ENCODE results near the gene ID3.

ID3 gene

DNA sequence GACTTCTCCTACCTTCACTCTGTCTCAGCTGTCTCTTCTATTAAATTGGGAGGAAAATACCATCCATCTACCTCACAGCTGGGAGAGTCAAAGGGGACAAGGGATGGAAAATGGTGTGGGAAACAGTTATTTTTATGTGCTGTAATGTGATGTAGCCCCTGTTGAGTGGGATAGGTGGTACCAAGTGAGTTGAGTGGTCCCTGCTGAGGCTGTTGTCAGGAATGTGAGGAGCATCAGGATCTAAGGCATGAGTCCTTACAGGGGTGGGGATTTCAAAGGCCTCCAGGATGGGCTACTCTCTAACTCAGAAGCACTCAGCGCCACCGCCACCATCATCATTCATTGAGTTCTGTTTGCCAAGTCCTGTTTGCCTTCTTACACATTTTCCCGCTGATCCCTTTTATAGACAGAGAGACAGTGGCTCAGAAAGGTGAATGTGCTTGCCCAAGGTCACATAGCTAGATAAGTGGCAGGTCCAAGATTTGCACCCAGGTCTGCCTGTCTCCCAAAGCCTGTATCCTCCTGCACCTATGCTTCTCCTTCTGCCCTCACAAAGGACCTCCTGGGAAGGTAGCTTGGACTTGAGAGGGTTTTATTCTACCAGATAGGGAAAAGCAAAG lies 4.6 kb upstream of the ID3 start:
- Histone ChIP-seq H3K27me3 (ENCODE audit: insufficient read depth, poor library complexity, severe bottlenecking) (peaks cover 42% of the 10 kb centered on the region), H3K27ac (replicated peaks) (no peak overlapping the region), H3K4me3 (replicated peaks; ENCODE audit: insufficient read depth, low read length) (no peak overlapping the region)
- TF ChIP-seq, protein P1, sequence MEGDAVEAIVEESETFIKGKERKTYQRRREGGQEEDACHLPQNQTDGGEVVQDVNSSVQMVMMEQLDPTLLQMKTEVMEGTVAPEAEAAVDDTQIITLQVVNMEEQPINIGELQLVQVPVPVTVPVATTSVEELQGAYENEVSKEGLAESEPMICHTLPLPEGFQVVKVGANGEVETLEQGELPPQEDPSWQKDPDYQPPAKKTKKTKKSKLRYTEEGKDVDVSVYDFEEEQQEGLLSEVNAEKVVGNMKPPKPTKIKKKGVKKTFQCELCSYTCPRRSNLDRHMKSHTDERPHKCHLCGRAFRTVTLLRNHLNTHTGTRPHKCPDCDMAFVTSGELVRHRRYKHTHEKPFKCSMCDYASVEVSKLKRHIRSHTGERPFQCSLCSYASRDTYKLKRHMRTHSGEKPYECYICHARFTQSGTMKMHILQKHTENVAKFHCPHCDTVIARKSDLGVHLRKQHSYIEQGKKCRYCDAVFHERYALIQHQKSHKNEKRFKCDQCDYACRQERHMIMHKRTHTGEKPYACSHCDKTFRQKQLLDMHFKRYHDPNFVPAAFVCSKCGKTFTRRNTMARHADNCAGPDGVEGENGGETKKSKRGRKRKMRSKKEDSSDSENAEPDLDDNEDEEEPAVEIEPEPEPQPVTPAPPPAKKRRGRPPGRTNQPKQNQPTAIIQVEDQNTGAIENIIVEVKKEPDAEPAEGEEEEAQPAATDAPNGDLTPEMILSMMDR (IDR thresholded peaks at IDR 0.05; ENCODE audit: insufficient read depth, low read length) = no peak
- DNase-seq (ENCODE audit: low read depth in 1 of 2, low spot score in 1 of 2) = no peak

DNA sequence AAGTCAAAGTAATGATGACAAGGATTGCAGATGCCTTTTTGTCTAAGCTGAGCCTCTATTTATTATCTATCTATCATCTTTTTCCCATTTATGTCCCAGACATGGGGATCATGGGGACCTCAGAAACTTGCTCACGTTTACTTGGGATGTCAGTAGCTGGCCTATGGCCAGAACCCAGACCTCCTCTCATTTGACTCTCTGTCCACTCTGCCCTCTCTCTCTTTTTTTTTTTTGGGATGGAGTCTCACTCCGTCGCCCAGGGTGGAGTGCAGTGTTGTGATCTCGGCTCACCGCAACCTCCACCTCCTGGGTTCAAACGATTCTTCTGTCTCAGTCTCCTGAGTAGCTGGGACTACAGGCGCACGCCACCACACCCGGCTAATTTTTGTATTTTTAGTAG lies 3.7 kb upstream of the ID3 start:
- no peak overlapping the region for H3K27ac ChIP-seq (replicated peaks)
- DNase-seq (ENCODE audit: low read depth in 1 of 2, low spot score in 1 of 2) = no peak
- H3K4me3 ChIP-seq (replicated peaks; ENCODE audit: insufficient read depth, low read length) = no peak overlapping the region
- H3K27me3 ChIP-seq (ENCODE audit: insufficient read depth, poor library complexity, severe bottlenecking) = peaks cover 44% of the 10 kb centered on the region
- TF ChIP-seq SPI1 (IDR thresholded peaks at IDR 0.05; ENCODE audit: borderline replicate concordance, low read depth) (no peak), GABPA (IDR thresholded peaks at IDR 0.05; ENCODE audit: low read depth) (no peak), POLR2AphosphoS5 (IDR thresholded peaks at IDR 0.05; ENCODE audit: low read depth) (no peak)
- TF ChIP-seq, protein P2, sequence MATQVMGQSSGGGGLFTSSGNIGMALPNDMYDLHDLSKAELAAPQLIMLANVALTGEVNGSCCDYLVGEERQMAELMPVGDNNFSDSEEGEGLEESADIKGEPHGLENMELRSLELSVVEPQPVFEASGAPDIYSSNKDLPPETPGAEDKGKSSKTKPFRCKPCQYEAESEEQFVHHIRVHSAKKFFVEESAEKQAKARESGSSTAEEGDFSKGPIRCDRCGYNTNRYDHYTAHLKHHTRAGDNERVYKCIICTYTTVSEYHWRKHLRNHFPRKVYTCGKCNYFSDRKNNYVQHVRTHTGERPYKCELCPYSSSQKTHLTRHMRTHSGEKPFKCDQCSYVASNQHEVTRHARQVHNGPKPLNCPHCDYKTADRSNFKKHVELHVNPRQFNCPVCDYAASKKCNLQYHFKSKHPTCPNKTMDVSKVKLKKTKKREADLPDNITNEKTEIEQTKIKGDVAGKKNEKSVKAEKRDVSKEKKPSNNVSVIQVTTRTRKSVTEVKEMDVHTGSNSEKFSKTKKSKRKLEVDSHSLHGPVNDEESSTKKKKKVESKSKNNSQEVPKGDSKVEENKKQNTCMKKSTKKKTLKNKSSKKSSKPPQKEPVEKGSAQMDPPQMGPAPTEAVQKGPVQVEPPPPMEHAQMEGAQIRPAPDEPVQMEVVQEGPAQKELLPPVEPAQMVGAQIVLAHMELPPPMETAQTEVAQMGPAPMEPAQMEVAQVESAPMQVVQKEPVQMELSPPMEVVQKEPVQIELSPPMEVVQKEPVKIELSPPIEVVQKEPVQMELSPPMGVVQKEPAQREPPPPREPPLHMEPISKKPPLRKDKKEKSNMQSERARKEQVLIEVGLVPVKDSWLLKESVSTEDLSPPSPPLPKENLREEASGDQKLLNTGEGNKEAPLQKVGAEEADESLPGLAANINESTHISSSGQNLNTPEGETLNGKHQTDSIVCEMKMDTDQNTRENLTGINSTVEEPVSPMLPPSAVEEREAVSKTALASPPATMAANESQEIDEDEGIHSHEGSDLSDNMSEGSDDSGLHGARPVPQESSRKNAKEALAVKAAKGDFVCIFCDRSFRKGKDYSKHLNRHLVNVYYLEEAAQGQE (IDR thresholded peaks at IDR 0.05; ENCODE audit: insufficient replicate concordance, low read depth) = no peak
- TF ChIP-seq, protein P1 (IDR thresholded peaks at IDR 0.05; ENCODE audit: insufficient read depth, low read length) = no peak

DNA sequence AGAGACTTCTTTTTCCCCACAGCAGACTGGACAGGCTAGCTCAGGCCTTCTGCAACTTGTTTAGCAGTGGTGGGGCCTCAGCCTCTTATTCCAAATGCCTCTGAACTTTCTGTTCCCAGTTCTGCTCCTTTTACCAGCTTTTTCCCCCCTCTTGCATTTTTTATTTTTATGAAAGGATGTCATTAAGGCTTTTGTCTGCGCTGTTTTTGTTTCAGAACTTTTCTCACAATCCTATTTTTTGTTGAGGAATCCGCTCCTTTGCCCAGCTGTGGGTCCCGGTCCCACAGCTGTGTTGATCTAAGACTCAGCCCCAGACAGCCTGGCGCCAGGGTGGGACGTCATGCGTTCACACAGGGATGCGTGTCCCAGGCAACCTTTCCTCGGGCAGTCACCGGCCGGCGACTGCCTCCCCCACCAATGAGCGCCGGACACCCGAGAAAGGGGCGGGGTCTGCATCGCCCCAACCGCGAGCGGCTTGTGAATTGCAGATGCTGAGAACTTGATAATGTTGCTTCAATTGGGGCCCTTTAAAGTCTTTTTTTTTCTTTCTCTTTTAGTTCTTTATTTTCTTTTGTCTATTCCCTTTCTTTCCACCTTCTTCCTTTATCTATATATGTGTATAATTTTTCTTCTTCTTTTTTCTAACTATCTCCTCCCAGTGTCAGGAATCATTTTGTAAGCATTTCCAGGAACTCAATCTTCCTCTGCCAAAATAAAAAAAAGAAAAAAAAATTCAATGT lies 3.0 kb upstream of the ID3 start:
- TF ChIP-seq, protein P2 (IDR thresholded peaks at IDR 0.05; ENCODE audit: insufficient replicate concordance, low read depth) = no peak
- TF ChIP-seq, protein P1 (IDR thresholded peaks at IDR 0.05; ENCODE audit: insufficient read depth, low read length) = no peak
- TF ChIP-seq GABPA (IDR thresholded peaks at IDR 0.05; ENCODE audit: low read depth) (no peak), POLR2AphosphoS5 (IDR thresholded peaks at IDR 0.05; ENCODE audit: low read depth) (no peak), SPI1 (IDR thresholded peaks at IDR 0.05; ENCODE audit: borderline replicate concordance, low read depth) (no peak)
- DNase-seq (ENCODE audit: low read depth in 1 of 2, low spot score in 1 of 2) = no peak
- peaks cover 45% of the 10 kb centered on the region for H3K27me3 ChIP-seq (ENCODE audit: insufficient read depth, poor library complexity, severe bottlenecking)
- H3K4me3 ChIP-seq (replicated peaks; ENCODE audit: insufficient read depth, low read length) = no peak overlapping the region
- no peak overlapping the region for H3K27ac ChIP-seq (replicated peaks)

DNA sequence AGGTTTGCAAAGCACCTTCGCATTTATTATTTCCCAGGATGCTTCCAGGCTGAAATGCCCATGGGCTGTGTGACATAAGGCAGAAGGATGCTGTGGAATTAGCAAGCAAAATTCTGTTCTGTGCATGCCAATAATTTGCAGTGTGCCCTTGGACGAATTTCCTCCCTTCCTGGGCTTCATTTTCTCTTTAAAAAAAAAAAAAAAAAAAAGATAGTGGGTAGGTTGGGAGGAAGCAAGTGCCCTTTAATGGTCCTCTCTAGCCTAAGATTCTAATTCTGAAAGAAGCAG lies 2.5 kb upstream of the ID3 start:
- no peak for DNase-seq (ENCODE audit: low read depth in 1 of 2, low spot score in 1 of 2)
- Histone ChIP-seq H3K27me3 (ENCODE audit: insufficient read depth, poor library complexity, severe bottlenecking) (peaks cover 51% of the 10 kb centered on the region), H3K4me3 (replicated peaks; ENCODE audit: insufficient read depth, low read length) (no peak overlapping the region), H3K27ac (replicated peaks) (no peak overlapping the region)
- TF ChIP-seq, protein P2 (IDR thresholded peaks at IDR 0.05; ENCODE audit: insufficient replicate concordance, low read depth) = no peak
- TF ChIP-seq SPI1 (IDR thresholded peaks at IDR 0.05; ENCODE audit: borderline replicate concordance, low read depth) (no peak), GABPA (IDR thresholded peaks at IDR 0.05; ENCODE audit: low read depth) (no peak), POLR2AphosphoS5 (IDR thresholded peaks at IDR 0.05; ENCODE audit: low read depth) (no peak)
- TF ChIP-seq, protein P1 (IDR thresholded peaks at IDR 0.05; ENCODE audit: insufficient read depth, low read length) = no peak
